A549 (cell line): Measurements from ENCODE around the gene NKAIN2.
"Not testable (repeated sequence)": the region's sequence is repeated elsewhere in the genome, so short reads cannot be mapped to it uniquely, and the experiment has no call there.

Experiments used
- BHLHE40 ChIP-seq: IDR thresholded peaks from 2 replicates; pipeline ENCODE4 v1.6.1; 2012; ENCODE audit warnings: low read depth, low read length, inconsistent platforms
- KDM1A ChIP-seq: fragments of 200-600 bp; sonication (generic); IDR thresholded peaks from 2 replicates; pipeline ENCODE4 v1.6.1; 2016; ENCODE audit warnings: low read depth, mild to moderate bottlenecking
- POLR2A ChIP-seq: IDR thresholded peaks from 2 replicates; pipeline ENCODE4 v1.6.1; 2012; ENCODE audit warnings: mild to moderate bottlenecking, low read length
- POLR2AphosphoS2 ChIP-seq: conservative IDR thresholded peaks from 2 replicates; pipeline ENCODE4 v1.6.1; 2012; ENCODE audit warnings: low read length, improper control_type of control experiment, inconsistent platforms
- RFX5 ChIP-seq: fragments of 450-650 bp; IDR thresholded peaks from 2 replicates; pipeline ENCODE4 v1.7.1; 2014; ENCODE audit warnings: antibody characterized with exemption, mild to moderate bottlenecking, moderate library complexity
- TF ChIP-seq, protein P1 (sequence below): IDR thresholded peaks from 2 replicates; pipeline ENCODE4 v1.6.1; 2012
- TF ChIP-seq, protein P2 (sequence below): fragments of >200 bp; sonication (Bioruptor Twin); formaldehyde crosslinking; IDR thresholded peaks from 3 replicates; pipeline ENCODE4 v1.5.1; 2016

DNA sequence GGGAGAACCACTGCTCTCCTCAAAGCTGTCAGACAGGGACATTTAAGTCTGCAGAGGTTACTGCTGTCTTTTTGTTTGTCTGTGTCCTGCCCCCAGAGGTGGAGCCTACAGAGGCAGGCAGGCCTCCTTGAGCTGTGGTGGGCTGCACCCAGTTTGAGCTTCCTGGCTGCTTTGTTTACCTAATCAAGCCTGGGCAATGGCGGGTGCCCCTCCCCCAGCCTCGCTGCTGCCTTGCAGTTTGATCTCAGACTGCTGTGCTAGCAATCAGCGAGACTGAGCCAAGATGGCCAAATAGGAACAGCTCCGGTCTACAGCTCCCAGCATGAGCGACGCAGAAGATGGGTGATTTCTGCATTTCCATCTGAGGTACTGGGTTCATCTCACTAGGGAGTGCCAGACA is 544.7 kb downstream of the NKAIN2 start:
- TF ChIP-seq POLR2AphosphoS2, RFX5, KDM1A, POLR2A, BHLHE40: not testable (repeated sequence)
- TF ChIP-seq, protein P1, sequence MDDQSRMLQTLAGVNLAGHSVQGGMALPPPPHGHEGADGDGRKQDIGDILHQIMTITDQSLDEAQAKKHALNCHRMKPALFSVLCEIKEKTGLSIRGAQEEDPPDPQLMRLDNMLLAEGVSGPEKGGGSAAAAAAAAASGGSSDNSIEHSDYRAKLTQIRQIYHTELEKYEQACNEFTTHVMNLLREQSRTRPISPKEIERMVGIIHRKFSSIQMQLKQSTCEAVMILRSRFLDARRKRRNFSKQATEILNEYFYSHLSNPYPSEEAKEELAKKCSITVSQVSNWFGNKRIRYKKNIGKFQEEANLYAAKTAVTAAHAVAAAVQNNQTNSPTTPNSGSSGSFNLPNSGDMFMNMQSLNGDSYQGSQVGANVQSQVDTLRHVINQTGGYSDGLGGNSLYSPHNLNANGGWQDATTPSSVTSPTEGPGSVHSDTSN, result not testable (repeated sequence)
- TF ChIP-seq, protein P2, sequence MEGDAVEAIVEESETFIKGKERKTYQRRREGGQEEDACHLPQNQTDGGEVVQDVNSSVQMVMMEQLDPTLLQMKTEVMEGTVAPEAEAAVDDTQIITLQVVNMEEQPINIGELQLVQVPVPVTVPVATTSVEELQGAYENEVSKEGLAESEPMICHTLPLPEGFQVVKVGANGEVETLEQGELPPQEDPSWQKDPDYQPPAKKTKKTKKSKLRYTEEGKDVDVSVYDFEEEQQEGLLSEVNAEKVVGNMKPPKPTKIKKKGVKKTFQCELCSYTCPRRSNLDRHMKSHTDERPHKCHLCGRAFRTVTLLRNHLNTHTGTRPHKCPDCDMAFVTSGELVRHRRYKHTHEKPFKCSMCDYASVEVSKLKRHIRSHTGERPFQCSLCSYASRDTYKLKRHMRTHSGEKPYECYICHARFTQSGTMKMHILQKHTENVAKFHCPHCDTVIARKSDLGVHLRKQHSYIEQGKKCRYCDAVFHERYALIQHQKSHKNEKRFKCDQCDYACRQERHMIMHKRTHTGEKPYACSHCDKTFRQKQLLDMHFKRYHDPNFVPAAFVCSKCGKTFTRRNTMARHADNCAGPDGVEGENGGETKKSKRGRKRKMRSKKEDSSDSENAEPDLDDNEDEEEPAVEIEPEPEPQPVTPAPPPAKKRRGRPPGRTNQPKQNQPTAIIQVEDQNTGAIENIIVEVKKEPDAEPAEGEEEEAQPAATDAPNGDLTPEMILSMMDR, result not testable (repeated sequence)
